NB4 (cell line): Measurements from ENCODE around the gene C22orf42.
"Not testable (repeated sequence)": the region's sequence is repeated elsewhere in the genome, so short reads cannot be mapped to it uniquely, and the experiment has no call there.

ENCODE experiments used
- CTCF ChIP-seq: IDR thresholded peaks from one replicate; pipeline ENCODE4 v1.5.1; 2012; ENCODE audit warnings: low read depth, low read length
- MAX ChIP-seq: IDR thresholded peaks from 2 replicates; pipeline ENCODE4 v1.6.1; 2011; ENCODE audit warnings: low read depth, low read length
- POLR2A ChIP-seq: IDR thresholded peaks from 2 replicates; pipeline ENCODE4 v1.6.1; 2011; ENCODE audit warnings: mild to moderate bottlenecking; ENCODE audit not compliant: insufficient read length; ENCODE audit errors: extremely low read depth

- TF ChIP-seq POLR2A, CTCF, MAX: not testable (repeated sequence)
Observed at GRCh38 chr22:32138576-32138975, 20.5 kb downstream of the C22orf42 start.
